Subcutaneous adipose tissue (tissue), 4 donors: ENCODE data around the gene CNTNAP2. TPM values are rescaled to one million over a fixed set of nuclear protein-coding genes. Genes with fewer than 3 reads are reported as not detected.

Experiments used
- total RNA-seq, 4 donors: library from RNA; depleted of rRNA; stranded (reverse); fragments of >200 nt; gene quantifications; one replicate each; pipeline ENCODE4 v1.1.0, GENCODE V29; 2016
- TF ChIP-seq, protein P1 (sequence below): fragments of 450-650 bp; IDR thresholded peaks from one replicate; pipeline ENCODE4 v1.5.1; 2016; ENCODE audit warnings: low read depth, mild to moderate bottlenecking, control low read depth, antibody characterized with exemption, moderate library complexity

Gene CNTNAP2
- total RNA-seq, 4 donors from 2014 or later = not detected

DNA sequence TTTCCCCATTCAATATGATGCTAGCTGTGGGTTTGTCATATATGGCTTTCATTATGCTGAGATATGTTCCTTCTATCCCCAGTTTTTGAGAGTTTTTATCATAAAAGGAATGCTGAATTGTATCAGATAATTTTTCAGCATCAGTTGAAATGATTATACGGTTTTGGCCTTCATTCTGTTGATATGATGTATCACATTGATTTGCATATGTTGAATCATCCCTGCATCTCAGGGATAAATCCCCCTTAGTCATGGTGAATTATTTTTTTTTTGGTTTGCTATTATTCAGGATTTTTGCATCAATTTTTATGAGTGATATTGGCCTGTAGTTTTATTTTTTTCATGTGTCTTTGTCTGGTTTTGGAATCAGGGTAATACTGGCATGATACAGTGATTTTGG is 1321.6 kb downstream of the CNTNAP2 start:
- TF ChIP-seq, protein P1, sequence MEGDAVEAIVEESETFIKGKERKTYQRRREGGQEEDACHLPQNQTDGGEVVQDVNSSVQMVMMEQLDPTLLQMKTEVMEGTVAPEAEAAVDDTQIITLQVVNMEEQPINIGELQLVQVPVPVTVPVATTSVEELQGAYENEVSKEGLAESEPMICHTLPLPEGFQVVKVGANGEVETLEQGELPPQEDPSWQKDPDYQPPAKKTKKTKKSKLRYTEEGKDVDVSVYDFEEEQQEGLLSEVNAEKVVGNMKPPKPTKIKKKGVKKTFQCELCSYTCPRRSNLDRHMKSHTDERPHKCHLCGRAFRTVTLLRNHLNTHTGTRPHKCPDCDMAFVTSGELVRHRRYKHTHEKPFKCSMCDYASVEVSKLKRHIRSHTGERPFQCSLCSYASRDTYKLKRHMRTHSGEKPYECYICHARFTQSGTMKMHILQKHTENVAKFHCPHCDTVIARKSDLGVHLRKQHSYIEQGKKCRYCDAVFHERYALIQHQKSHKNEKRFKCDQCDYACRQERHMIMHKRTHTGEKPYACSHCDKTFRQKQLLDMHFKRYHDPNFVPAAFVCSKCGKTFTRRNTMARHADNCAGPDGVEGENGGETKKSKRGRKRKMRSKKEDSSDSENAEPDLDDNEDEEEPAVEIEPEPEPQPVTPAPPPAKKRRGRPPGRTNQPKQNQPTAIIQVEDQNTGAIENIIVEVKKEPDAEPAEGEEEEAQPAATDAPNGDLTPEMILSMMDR = no peak

DNA sequence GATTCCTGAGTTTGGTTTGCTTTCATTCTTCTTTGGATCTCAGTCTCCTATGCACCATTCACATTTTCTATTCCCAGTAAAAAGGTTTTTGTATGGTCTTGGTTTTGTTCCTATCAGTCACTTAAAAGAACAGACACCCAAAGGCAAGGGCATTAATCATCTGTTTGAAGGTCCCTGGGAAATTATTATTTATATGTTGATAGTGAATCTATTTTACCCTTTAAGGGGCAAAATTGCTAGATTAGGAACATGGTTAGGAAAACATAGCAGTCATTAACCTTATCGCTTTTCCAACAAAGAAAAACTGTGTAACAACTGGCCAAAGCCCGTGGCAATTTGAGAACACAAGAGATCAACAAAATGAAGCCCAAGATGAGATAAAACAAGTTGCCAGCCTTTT is 1327.3 kb downstream of the CNTNAP2 start:
- TF ChIP-seq, protein P1 = no peak

DNA sequence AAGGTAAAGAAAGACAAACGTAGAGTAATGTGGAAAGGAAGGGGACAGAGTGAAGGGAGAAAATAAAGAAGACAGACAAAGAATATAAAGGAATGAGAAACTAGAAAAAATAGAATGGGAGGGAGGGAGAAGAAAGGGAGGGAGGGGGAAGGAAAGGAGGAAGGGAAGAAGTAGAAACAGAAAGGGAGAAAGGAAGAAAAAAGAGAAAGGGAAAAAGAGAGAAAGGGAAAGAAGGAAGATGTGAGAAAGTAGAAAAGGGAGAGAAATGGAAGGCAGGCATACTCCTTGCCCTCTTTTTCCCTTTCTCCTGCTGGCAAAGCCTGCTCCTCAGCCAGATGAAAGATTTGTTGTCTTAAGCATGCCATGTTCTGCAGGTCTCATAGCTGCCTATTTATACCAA is 1336.2 kb downstream of the CNTNAP2 start:
- TF ChIP-seq, protein P1 = no peak

DNA sequence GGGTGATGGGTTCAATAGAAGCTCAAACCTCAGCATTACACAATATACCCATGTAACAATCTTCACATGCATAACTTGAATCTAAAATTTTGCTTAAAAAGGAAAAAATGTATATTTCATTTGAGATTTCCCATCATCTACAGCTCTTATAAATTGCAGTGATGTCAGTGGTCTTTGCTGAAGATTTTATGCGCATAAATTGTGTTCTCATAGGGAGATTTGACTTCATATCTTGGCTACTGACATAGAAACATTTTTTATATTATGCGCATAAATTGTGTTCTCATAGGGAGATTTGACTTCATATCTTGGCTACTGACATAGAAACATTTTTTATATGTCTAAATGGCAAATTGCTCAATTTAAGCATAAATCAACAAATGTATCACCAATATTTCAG is 1348.6 kb downstream of the CNTNAP2 start:
- TF ChIP-seq, protein P1 = no peak

DNA sequence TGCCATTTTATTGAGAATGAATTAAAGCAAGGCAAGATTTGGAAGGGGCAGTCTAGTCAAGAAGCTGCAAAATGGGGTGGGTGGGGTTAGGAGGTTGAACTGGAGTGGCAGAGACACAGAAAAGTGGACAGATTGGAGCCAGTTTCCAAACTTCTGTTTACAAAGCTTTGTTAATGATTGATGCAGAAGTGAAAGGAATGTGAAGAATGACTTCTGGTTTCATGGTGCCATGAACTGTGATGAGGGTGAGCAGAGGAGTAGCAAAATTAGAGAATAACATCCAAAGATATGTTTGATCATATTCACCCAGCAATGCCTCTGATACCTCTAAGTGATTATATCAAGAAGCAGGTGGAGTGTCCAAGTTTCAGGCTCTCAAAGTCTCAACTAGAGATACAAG is 1356.0 kb downstream of the CNTNAP2 start:
- TF ChIP-seq, protein P1 = no peak

DNA sequence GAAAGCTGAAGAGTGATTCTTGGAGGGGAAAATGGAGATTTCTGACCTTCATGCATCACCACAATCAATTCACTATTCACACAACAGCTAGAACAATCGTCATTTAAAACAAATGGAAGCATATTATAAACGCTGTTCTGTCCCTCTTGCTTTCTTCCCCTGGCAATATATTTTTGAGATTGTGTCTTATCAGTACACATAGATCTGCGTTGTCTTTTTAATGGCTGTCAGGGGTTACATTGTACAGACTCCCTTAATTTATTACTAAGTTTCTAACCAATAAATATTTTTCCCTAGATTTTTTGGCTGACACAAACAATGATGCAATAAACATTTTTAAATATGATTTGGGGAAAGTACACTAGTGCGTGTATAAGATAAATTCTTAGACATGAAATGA is 1358.3 kb downstream of the CNTNAP2 start:
- TF ChIP-seq, protein P1 = no peak

DNA sequence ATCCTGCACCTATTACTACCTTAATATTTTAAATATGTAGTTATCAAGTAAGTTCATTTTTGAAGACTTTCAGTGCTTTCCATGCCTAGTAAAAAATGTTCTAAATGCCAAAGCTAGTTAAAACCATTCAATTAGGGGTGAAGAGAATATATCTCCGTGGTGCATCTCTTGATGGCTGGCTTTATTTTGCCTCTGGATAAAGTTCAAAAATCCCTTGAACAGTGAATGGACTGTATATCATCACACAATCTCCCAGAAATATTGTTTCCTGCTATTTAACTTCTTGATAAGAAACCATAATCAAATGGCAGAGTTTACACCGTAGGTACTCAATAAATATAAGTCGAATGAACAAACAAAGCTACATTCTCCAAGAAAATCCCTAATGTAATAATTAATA is 1360.9 kb downstream of the CNTNAP2 start:
- TF ChIP-seq, protein P1 = no peak
